ENCODE measurements around the gene MSH4.
"Not testable (repeated sequence)": the region's sequence is repeated elsewhere in the genome, so short reads cannot be mapped to it uniquely, and the experiment has no call there.

MSH4 gene
- long read RNA-seq, donor 1: 0 reads
- long read RNA-seq, donor 2: 0 reads
- long read RNA-seq, donor 3: 0 reads
- long read RNA-seq, donor 4: 0 reads
- long read RNA-seq, donor 5: 0 reads
- long read RNA-seq, donor 6: 0 reads
- long read RNA-seq, donor 7: 0 reads
- long read RNA-seq, donor 8: 0 reads

DNA sequence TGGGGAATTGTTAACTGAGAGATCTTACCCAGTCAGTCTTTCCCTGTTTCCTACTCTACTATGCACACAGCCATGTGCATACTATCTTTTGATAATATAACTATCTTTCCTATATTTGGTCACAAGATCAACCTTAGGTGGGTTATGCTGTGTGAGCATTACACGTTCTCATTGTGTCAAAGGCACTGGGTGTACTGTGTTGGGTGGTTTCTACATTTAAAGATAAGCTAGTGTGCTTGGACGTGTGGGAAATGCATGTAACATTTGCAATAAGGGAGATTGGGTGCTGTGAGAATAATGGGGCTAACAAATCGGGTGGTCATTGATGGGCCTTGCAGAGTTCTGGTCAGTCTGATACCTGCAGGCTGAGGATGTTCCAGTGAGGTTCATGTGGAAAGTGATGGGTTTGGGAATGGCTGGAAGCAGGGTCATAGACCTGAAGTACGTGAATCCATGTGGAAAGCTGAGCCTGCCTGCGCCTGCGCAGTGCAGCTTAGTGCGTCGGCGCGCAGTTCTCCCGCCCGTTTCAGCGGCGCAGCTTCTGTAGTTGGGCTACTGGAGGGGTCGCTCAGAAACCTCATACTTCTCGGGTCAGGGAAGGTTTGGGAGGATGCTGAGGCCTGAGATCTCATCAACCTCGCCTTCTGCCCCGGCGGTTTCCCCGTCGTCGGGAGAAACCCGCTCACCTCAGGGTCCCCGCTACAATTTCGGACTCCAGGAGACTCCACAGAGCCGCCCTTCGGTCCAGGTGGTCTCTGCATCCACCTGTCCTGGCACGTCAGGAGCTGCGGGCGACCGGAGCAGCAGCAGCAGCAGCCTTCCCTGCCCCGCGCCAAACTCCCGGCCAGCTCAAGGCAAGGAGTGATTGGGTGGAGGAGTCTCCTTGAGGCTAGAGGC, at the start of gene MSH4:
Gene MSH4, plus strand, starts transcription at position 507 of the 897 bp plus-strand sequence. Its CDS starts 104 bp downstream, at position 611.
- no peak for DNase-seq

GRCh38 chr1:75757210-75757609, 39.5 kb upstream of the MSH4 start:
- not testable (repeated sequence) for DNase-seq

DNA sequence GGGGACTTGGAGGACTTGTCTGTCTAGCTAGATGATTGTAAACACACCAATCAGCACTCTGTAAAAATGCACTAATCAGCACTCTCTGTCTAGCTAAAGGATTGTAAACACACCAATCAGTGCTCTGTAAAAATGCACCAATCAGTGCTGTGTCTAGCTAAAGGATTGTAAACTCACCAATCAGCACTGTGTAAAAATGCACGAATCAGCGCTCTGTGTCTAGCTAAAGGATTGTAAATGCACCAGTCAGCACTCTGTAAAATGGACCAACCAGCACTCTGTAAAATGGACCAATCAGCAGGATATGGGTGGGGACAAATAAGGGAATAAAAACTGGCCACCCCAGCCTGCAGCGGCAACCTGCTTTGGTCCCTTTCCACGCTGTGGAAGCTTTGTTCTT, 38.1 kb upstream of the MSH4 start:
- DNase-seq: not testable (repeated sequence)

DNA sequence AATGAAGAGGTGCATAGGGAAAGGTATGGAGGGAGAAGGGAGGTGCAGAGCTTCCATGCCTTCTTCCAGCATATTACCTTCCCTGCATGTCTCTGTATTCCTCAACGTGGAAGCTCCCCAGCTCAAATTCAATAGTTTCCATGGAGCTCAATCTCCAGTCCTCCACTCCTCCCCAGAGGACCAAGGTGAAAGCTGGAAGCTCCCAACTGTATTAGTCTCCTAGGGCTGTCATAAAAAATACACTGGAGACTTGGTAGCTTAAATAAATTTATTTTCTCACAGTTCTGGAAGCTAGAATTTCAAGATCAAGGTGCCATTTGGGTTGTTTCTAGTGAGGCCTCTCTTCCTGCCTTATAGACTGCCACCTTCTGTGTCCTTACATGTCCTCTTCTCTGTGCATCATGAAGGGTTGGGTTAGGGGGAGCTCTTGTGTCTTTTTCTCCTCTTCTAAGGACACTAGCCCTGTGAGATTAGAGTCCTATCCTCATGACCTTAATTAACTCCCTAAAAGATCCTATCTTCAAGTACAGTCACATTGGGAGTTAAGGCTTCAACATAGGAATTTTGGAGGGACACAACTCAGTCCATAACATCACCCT, 32.5 kb upstream of the MSH4 start:
- DNase-seq: no peak

GRCh38 chr1:75765697-75766355, 30.9 kb upstream of the MSH4 start:
- no peak for DNase-seq

GRCh38 chr1:75768016-75768415, 28.7 kb upstream of the MSH4 start:
- DNase-seq: no peak

DNA sequence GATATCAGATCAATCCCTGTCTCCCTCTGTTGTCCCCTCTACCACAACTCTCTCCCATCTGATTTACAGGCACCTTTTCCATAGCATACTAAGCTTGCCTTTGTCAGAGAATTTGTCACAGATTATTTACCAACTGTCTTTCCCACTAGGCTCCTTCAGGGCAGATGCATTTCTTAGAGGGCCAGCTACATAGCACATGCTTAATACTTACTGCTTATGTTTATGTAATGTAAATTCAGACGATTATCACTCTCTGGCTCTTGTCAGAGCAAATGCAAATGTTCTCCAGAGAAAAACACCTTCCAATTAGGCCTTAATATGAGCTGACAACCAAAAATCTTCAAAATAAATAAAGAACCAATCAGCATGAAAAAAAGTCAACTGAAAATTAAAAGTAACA, 25.9 kb upstream of the MSH4 start:
- no peak for DNase-seq

GRCh38 chr1:75771978-75772377, 24.7 kb upstream of the MSH4 start:
- DNase-seq: no peak

DNA sequence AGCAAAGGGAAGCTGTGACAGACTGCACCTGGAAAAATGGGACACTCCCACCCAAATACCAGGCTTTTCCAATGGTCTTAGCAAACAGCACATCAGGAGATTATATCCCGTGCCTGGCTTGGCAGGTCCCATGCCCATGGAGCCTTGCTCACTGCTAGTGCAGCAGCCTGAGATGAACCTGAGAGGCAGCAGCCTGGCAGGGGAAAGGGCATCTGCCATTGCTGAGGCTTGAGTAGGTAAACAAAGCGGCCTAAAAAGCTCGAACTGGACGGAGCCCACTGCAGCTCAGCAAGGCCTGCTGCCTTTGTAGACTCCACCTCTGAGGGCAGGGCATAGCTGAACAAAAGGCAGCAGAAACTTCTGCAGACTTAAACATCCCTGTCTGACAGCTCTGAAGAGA, 18.9 kb upstream of the MSH4 start:
- DNase-seq: not testable (repeated sequence)

DNA sequence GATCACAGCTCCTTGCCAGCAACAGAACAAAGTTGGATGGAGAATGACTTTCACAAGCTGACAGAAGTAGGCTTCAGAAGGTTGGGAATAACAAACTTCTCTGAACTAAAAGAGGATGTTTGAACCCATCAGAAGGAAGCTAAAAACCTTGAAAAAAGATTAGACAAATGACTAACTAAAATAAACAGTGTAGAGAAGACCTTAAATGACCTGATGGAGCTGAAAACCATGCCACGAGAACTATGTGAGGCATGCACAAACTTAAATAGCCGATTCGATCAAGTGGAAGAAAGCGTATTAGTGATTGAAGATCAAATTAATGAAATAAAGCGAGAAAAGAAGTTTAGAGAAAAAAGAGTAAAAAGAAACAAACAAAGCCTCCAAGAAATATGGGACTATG, 18.0 kb upstream of the MSH4 start:
- DNase-seq: not testable (repeated sequence)

- not testable (repeated sequence) for DNase-seq
These were observed 16.5 kb upstream of the MSH4 start for GRCh38 chr1:75780183-75780582.

DNA sequence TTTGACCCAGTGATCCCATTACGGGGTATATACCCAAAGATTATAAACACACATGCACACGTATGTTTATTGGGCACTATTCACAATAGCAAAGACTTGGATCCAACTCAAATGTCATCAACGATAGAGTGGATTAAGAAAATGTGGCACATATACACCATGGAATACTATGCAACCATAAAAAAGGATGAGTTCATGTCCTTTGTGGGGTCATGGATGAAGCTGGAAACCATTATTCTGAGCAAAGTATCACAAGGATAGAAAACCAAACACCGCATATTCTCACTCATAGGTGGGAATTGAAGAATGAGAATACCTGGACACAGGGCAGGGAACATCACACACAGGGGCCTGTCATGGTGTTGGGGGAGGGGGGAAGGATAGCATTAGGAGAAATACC, 12.8 kb upstream of the MSH4 start:
- DNase-seq: not testable (repeated sequence)

DNA sequence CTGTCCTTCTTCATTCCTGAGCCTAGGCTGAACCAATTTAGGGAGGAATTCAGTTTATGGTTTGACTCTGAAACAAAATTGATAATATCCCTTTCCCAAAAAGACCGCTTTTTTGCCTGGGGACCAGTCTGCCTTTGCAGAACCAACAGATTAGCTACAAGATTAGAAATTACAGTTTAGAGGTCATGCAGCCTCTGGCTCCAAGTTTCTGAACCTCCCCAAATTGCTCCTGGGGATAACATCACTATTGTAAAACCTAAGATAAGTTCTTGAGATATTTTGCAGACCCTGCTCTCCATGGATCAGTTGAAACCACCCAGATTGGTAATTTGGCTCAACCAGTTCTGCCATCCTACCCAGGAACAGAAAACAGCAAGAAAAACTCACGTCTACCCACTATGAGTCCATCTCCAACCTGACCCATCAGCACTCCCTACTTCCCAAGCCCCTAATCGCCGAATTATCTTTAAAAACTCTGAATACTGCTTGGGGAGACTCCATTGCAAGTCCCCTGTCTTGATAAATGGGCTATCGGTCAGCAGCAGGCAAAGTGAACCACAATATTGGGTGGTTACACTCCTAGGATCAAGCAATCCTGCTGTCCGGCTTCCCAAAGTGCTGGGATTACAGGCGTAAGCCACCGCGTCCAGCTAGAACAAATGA, 11.2 kb upstream of the MSH4 start:
- DNase-seq: no peak

- DNase-seq: peak; percentile 86
These were observed 10.5 kb upstream of the MSH4 start, which contains the start of gene RABGGTB for GRCh38 chr1:75785983-75786853. TSS of gene RABGGTB (plus strand) at chr1:75786256. CDS start at chr1:75786272, 16 bp downstream.

GRCh38 chr1:75786901-75787493, 9.7 kb upstream of the MSH4 start:
- DNase-seq: no peak

DNA sequence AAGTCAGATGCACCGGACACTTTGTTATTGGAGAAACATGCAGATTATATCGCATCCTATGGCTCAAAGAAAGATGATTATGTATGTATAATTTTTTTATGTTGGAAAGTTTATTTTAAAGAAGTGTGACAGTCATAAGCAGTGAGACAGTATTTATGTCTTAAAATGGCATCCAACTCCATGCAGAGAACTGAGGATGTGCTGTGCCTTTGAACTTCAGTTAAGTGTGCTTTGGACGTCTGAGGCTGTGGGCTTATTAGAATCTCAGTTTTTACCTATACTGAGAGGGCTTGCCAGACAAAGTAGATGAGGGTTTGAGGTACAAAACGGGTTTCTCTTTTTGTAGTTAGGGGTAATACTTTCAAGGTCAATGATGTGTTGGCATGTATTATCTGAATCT, 9.2 kb upstream of the MSH4 start:
- no peak for DNase-seq

DNA sequence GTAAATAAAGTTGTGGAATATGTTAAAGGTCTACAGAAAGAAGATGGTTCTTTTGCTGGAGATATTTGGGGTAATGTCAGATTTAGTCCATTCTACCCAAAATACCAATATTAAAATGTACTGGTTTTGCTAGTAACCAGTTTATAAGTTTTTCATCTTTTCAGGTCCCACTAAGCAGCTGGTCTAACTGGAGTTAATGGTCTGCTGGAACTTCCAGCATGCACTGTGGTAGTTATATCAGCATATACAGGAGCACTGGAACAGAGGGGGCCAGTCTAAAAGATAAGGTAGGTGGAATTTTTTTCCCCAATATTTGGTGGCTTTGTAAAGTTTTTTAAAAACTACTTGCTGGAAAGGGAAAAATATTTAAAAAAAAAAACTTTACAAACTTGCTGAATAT, 6.7 kb upstream of the MSH4 start:
- no peak for DNase-seq

- DNase-seq: no peak
These were observed 5.7 kb upstream of the MSH4 start for GRCh38 chr1:75791022-75791421.

GRCh38 chr1:75792091-75792490, 4.6 kb upstream of the MSH4 start:
- DNase-seq: no peak

DNA sequence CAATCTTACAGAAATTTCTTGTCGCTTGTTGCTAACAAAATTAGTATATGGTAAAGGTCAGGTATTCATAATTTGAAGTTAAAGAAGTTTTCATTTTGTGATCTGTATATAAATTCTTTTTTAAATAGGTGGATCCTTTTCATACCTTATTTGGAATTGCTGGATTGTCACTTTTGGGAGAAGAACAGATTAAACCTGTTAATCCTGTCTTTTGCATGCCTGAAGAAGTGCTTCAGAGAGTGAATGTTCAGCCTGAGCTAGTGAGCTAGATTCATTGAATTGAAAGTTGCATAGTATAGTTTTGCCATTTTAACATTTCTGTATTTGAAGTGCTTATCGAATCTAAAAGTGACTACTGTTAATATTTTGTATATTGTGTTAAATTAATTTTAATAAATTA, 2.3 kb upstream of the MSH4 start:
- DNase-seq: no peak

- no peak for DNase-seq
These were observed 934 bp upstream of the MSH4 start for GRCh38 chr1:75795703-75796193.

Measured in right kidney (tissue), 9 donors.